ENCODE data around the gene BRD1.

BRD1 gene

GRCh38 chr22:49728570-49729271 lies 99.0 kb downstream of the BRD1 start:
- DNase-seq (ENCODE audit: low read depth in 2 of 2): no peak

DNA sequence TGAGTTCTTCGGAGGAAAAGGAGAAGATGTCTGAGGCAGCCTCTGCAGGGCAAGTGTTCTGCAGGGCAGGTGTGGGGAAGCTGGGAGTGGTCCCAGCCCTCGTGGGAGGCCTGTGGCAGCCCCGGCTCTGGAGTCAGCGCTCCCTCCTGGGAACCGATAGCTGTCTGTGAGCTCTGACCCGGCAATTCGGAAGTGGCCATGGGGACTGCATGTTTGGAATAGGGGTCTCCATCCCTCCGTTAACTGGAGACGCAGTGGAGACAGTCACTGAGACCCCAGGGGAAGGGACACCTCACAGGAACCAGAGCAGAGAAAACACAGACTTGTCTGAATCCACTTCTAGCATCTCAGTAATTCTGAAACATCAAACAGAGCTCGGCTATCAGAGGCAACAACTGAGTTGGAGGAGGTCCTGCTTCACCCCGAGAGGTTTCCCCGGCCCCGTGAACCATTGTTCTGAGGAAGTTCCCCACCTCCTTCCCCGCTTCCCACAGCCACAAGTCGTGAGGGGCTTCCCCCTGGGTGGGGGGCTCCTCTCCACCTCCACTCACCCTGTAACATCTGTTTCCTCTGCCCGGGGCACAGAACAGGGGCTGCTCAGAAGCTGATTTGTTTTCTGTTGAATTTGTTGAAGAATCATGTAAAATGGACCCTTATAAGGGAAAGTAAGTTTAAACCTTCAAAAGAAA lies 99.6 kb downstream of the BRD1 start:
- no peak for DNase-seq (ENCODE audit: low read depth in 2 of 2)

DNA sequence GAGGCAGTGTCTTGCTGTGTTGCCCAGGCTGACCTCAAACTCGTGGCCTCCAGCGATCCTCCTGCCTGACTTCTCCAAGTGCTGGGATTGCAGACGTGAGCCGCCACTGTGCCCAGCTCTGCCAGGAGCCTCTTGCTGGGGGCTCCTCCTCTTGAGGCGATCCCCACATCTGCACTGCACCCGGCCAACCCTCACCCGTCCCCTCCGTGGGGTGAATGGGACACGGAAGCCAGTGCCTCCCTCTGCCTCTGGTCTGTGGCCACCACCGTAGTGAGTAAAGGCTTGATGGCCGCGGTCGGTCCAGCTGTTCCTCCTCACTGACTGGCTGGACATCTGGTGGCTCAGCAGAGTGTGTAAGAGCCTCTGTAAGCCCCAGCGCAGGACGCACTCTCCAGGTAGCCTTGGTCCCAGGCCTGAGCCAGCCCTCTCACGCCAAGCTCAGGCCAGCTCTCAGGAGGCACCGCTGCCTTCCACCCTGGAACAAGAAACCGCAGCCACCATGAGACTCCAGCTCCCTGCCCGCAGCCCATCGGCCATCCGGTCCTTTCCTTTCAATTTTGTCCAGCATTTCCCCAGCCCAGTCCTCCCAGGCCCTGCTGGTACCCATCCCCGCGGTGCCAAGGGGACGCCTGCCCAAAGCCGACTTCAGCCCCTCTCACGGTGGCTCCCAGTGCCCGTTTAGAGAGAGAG lies 100.3 kb downstream of the BRD1 start:
- no peak for DNase-seq (ENCODE audit: low read depth in 2 of 2)

GRCh38 chr22:49726701-49727101 lies 101.0 kb downstream of the BRD1 start:
- DNase-seq (ENCODE audit: low read depth in 2 of 2): no peak

- DNase-seq (ENCODE audit: low read depth in 2 of 2): no peak
Observed at GRCh38 chr22:49726022-49726681, 101.5 kb downstream of the BRD1 start.

- DNase-seq (ENCODE audit: low read depth in 2 of 2): no peak
Observed at GRCh38 chr22:49725516-49725915, 102.2 kb downstream of the BRD1 start.

DNA sequence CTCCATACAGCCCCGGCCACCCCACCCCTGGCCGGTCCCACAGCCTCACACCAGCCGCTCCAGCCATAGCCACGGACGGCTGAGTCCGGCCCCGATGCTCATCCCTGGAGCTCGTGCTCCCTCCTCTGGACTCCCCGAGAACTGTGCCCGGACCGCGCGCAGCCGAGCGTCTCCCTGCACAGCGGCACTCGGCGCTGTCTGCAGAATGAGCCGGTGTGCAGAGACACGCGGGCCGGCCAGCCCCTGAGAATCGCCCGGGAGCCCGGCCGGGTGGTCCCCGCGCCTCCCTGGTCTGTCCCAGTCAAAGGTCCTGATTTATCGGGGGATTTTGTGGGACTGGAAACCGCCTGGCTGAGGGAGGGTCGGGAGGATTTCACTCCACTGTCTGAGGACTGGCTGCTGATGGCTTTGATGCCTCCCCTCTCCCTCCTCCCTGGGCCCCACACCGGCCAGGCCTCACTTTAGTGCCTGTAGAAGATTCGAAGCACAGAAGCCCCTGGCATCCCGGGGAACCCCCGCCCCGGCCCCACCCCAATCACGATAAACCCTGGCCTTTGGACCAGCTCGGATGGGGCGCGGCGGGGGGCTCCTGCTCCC lies 102.7 kb downstream of the BRD1 start:
- no peak for DNase-seq (ENCODE audit: low read depth in 2 of 2)

DNA sequence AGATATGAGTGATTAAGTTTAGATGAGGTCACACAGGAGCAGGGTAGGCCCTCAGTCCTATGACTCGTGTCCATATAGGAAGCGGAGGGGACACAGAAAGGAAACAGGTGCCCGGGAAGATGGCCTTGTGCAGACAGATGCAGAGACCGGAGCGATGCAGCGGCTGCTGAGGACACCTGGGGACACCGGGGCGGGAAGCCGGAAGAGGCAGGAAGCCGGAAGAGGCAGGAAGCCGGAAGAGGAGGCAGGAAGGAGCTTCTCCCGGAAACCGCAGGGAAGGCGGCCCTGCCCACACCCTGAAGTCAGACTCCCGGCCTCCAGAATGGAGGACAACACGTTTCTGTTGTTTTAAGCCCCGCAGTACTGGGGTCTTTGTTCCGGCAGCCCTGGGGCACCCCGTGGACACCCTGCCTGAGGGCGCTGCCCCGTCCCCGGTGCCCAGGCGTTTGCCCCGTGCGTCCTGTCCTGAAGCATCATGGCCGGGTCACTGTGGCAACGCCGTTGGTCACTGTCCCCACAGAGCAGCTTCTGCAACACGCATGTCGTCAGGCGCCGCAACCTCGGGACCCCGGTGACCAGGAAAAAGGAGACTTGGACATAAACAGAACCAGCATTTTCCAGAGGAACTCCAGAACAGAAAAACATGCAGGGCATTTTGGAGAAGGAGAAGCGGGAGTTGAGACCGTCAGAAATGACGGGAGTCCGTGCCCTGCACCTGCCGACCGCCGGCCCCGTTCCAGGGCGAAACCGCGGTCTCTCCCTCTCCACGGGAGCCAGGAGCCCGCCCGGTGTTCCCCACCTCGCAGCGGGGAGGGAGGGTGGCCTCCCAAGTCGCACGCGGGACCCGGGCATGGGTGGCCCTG lies 103.4 kb downstream of the BRD1 start:
- DNase-seq (ENCODE audit: low read depth in 2 of 2): no peak

DNA sequence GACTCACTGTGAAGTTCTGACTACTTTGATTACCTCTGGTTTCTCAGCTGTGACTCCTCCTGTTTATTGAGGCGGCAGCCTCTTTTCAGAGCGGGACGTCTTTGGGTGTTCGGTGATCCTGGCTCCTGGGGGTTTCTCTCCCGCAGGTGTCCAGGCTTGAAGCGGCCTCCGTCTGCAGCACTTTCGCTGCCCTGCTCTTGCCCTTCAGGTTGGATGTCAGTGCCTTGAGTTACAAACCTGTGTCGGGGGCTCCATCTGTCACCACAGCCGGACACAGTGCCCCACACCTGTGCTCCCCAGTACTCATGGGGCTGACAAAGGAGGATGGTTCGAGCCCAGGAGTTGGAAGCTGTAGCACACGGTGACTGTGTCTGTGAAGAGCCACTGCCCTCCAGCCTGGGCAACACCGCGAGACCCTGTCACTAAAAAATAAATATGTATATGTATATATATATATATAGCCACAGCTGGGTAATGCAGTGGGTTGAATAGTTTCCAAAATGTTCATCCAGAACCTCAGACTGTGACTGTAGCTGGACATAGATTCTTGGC lies 104.1 kb downstream of the BRD1 start:
- DNase-seq (ENCODE audit: low read depth in 2 of 2): no peak

Measured in fibroblast of skin of left biceps (primary cell).